C4-2B (cell line): ENCODE data around the gene EPHB6.

Experiments used
- H3K27ac ChIP-seq: fragments of 450-650 bp; 2 replicates; pipeline ENCODE4 v1.5.1; 2017
- CTCF ChIP-seq: fragments of 450-650 bp; conservative IDR thresholded peaks from 2 replicates; pipeline ENCODE4 v1.5.1; 2017; ENCODE audit warnings: mild to moderate bottlenecking
- ZFX ChIP-seq: fragments of 450-650 bp; IDR thresholded peaks from 2 replicates; pipeline ENCODE4 v1.6.1; 2017

Gene EPHB6

GRCh38 chr7:142835487-142835886, 19.4 kb upstream of the EPHB6 start:
- H3K27ac ChIP-seq: no peak overlapping the region
- TF ChIP-seq CTCF: 0 out of 2 replicates have a peak, but pooled peaks have one; percentile 4
- TF ChIP-seq ZFX: no peak

- TF ChIP-seq ZFX (no peak), CTCF (no peak)
- no peak overlapping the region for H3K27ac ChIP-seq
Observed at GRCh38 chr7:142836426-142836825, 18.4 kb upstream of the EPHB6 start.

- no peak overlapping the region for H3K27ac ChIP-seq
- TF ChIP-seq ZFX: no peak
- TF ChIP-seq CTCF: no peak
Observed at GRCh38 chr7:142838461-142839213, 16.2 kb upstream of the EPHB6 start.

GRCh38 chr7:142842251-142842766, 12.6 kb upstream of the EPHB6 start:
- H3K27ac ChIP-seq: no peak overlapping the region
- TF ChIP-seq ZFX (no peak), CTCF (no peak)

- H3K27ac ChIP-seq: no peak overlapping the region
- no peak for TF ChIP-seq ZFX
Observed at GRCh38 chr7:142847353-142847752, 7.5 kb upstream of the EPHB6 start.

GRCh38 chr7:142851269-142851668, 3.6 kb upstream of the EPHB6 start:
- no peak overlapping the region for H3K27ac ChIP-seq
- TF ChIP-seq CTCF: no peak
- no peak for TF ChIP-seq ZFX

GRCh38 chr7:142851919-142852318, 3.0 kb upstream of the EPHB6 start:
- H3K27ac ChIP-seq: no peak overlapping the region
- TF ChIP-seq ZFX (no peak), CTCF (no peak)
